Activated T-cell treated with anti-CD3 and anti-CD28 coated beads for 48 hours (primary cell): Measurements from ENCODE around the gene SLC35F4.
"Not testable (repeated sequence)": the region's sequence is repeated elsewhere in the genome, so short reads cannot be mapped to it uniquely, and the experiment has no call there.

Experiments used
- DNase-seq: peaks from one replicate; pipeline ENCODE4 v3.0.0-alpha.2; 2020; ENCODE audit warnings: low read depth

SLC35F4 gene

DNA sequence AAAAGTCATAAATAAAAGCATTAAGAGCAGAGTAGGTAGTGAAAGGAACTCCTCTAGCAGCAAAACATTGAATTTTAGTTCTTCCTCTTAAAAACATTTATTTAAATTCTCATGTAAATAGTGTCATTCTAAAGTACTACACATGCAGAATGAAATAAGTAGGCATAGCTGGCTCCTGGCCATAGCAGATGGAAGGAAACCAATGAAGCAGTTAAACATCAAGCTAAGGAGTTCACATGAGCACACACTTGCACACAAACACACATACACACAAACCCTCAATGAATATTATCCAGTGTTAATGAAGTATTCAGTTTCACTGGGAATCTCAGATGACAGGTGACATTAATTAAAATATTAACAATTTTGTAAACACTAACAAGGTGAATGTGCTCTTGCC, 69.3 kb downstream of the SLC35F4 start:
- DNase-seq, result no peak

DNA sequence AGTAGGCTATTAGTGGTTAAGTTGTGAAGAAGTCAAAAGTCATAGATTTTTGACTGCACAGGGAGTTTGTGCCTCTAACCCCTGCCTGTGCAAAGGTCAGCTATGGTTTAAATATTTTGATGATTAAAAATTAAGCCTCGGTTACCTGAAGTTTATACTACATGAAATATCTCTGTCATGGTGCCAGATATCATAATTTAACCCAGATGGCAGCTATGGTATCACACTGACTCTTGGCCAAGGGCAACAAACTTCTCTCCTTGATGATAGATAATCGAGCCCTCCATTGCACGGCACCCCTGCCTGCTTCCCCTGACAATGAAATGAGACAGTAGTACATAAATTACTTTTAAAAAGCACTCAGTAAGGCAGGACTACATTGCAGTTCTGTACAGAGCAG, 80.8 kb downstream of the SLC35F4 start:
- no peak for DNase-seq

DNA sequence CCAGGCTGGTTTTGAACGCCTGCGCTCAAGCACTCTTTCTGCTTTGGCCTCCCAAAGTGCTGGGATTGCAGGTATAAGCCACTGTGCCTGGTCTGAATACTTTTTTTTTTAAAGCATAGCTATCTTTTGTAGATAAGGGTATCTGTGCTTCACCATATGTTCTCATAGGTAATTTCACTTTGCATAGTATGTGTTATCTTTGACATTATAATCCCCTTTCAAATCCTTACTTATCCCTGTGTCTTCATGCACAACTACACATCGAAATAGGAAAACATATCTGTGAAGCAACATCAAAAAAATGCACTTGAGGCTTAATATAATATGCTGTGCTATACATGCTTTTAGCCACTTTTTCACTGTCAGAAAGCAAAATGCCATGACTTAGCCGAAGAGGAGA, 94.1 kb downstream of the SLC35F4 start:
- DNase-seq, result no peak

DNA sequence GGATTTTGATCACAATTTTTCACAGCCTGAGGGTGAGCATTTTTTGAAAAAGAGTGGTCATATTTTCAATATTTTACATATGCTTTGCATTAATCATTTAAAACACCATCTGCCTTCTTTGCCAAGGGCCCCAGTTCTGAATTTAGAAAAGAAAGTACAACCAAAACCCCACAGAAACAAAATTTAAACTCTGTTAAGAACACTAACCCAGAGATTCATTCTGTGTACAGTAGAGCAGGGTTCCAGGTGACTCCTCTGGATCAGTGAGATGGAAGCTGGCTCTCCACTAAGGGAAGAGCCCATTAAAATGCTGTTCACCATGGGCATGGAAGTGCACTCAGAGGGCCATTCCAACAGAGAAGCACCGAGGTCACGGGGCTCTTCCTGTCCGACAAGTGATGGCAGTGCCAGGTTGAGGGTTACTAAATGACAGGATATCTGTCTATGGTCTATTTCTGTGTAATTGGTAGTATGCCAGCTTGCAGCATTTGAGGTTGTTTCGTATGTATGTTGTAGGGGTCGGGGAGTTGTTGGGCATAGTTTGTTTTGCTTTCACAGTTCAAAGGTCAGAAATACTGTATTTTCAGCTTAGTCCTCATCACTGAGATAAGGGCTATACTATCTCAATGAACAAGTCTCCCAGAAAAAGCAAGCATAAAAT, 95.9 kb downstream of the SLC35F4 start:
- no peak for DNase-seq

- DNase-seq, result no peak
These were observed 104.1 kb downstream of the SLC35F4 start for GRCh38 chr14:57761800-57762199.

DNA sequence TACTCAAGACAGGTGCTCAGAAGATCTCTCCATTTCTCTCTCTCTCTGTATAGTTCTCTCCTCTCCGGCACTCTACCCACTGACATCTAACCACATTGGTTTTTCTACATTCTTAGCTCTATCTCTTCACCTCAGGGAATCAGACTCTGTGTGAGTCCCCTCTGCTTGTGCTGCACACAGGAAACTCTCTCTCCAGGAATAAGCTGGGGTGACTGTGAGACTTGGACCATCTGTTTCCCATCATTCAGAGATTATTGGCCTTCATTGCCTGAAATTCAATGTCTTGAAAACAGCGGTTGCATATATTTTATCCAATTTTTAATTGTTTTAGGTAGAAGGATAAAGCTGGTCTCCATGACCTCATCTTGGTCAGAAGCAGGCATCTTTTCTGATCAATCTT, 105.0 kb downstream of the SLC35F4 start:
- DNase-seq, result no peak

DNA sequence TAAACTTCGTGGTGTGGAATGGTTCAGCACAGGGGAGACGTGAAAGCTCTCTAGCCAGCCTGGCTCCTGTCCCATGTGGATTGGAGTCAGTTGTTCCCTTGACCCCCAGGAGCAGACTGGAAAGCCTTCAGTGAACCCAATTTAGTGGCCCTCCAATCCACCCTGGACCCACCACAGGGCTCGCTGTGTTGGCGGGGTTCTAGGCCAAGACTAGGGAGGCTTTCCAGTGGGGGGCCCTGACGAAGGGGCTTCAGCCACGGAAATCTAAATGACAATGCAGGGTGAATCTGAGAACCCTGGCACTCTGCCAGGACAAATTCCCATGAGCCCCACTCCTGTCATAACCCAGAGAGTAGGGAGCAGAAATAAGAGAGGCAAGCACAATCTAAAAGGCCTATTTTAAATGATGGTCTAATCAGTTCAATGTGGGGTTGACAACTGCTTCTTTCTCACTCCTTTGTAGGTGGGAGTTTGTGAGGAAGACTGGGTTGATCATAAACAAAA, 110.8 kb downstream of the SLC35F4 start:
- DNase-seq, result no peak

DNA sequence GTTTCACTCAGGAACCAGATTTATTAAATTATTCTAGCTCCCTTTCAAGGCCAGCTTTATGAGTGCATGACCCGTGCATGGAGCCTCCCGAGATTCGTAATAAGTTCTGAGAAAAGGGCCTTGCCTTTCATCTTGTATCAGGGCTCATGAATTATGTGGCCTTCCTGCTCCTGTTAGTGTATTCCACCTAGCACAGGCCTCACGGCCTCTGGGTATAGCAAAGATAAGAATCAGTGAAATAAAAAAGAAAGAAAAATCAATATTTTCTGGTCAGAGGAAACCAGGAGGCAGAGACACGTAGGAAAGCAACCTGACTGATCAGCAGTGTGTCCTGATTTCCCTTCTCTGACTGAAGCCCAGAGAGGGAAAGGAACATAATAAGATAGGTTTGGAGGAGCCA, 111.4 kb downstream of the SLC35F4 start:
- DNase-seq, result no peak

GRCh38 chr14:57753821-57754220, 112.1 kb downstream of the SLC35F4 start:
- DNase-seq, result no peak

DNA sequence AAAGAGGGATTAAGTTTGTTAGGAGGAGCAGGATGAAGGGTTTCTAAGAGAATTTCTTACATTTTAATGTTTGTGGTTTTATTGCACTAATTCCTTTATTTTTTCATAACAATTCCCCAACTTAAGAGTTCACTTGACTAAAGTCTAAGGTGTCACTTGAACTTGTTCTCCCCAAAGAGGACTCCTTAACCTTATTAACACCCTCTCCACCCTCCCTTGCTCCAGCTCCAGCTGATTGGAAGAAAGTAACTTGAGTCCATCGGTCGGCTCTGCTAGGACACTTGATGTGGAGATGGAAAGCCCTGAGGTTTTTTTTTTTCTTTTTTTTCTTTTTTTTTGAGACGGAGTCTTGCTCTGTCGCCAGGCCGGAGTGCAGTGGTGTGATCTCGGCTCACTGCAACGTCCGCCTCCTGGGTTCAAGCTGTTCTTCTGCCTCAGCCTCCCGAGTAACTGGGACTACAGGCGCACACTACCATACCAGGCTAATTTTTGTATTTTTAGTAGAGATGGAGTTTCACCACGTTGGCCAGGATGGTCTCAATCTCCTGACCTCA, 113.7 kb downstream of the SLC35F4 start:
- DNase-seq, result not testable (repeated sequence)

DNA sequence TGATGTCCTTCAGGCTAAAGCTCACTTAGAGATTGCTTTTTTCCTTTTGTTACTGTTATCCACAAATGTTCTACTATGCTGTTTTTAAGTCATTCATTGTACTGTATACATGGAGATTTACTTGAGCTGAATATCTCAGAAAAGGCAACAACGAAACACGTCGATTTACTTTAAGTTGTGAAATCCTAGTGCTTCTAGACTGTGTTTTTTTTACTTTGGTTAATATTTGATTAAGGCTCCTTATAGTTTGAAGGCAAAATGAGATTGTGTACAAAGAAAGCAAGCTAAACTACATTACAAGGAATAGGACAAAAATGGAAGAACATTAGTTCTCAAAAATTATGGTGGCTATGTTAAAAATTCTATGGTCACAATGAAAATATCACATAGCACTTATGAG, 114.5 kb downstream of the SLC35F4 start:
- no peak for DNase-seq

DNA sequence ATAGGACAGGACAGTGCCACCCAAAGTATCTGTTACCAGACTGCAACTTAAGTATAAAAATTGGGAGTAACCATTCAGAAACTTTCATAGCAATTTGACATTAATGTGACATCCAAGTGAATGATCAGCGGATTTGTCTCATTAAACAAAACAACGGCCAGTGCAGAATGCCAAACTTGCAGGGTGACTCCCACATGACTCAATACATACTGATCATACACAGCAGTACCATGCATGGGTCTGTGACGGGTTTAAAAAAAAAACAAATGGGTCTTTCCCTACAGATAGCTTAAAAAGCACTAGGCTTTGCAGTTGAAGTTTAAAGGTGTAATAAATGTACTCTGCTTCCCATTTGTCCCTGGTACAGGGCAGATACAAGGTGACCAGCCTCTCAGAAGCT, 116.6 kb downstream of the SLC35F4 start:
- DNase-seq, result no peak

GRCh38 chr14:57748279-57748678, 117.6 kb downstream of the SLC35F4 start:
- no peak for DNase-seq

- DNase-seq, result no peak
These were observed 118.9 kb downstream of the SLC35F4 start for GRCh38 chr14:57747036-57747435.

- no peak for DNase-seq
These were observed 119.3 kb downstream of the SLC35F4 start for GRCh38 chr14:57746563-57746962.

DNA sequence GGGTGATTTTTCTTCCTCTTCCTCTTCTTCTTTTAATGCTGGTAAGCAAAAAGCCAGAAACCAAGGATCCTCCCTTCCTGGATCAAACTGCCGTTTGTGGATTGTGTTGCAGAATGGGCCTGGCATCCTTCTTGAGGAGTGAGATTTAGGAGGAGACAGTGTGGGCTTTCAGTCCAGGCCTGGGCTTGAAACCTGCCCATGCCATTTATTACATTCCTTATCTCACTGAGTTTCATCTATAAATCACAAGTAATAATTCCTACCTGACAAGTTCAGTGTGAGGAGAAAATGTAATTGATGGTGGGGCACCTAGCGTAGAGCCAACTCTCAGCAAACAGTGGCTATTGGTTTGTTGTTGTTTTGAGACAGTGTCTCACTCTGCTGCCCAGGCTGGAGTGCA, 126.4 kb downstream of the SLC35F4 start:
- DNase-seq, result no peak

- DNase-seq, result no peak
These were observed 128.3 kb downstream of the SLC35F4 start for GRCh38 chr14:57737598-57737997.

DNA sequence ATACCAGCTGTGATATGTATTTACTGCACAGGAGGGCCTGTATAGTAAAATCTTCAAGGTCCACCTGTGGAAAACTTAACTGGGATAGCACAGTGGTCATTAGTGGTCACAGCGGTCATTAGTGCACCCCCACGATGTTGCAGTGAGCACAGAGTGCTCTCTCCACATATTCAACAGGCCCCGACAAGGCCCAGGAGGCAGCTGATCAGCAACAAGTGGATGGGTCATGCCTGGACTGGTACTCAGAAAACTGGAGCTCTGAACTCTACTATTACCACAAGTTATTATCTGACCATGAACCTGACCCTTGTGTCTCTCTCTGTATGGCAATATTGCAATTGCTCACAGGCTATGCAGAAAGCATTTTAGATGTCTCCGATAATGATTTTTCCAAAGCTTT, 129.5 kb downstream of the SLC35F4 start:
- no peak for DNase-seq

- no peak for DNase-seq
These were observed 130.6 kb downstream of the SLC35F4 start for GRCh38 chr14:57735276-57735675.

- DNase-seq, result no peak
These were observed 133.2 kb downstream of the SLC35F4 start for GRCh38 chr14:57732463-57733285.

DNA sequence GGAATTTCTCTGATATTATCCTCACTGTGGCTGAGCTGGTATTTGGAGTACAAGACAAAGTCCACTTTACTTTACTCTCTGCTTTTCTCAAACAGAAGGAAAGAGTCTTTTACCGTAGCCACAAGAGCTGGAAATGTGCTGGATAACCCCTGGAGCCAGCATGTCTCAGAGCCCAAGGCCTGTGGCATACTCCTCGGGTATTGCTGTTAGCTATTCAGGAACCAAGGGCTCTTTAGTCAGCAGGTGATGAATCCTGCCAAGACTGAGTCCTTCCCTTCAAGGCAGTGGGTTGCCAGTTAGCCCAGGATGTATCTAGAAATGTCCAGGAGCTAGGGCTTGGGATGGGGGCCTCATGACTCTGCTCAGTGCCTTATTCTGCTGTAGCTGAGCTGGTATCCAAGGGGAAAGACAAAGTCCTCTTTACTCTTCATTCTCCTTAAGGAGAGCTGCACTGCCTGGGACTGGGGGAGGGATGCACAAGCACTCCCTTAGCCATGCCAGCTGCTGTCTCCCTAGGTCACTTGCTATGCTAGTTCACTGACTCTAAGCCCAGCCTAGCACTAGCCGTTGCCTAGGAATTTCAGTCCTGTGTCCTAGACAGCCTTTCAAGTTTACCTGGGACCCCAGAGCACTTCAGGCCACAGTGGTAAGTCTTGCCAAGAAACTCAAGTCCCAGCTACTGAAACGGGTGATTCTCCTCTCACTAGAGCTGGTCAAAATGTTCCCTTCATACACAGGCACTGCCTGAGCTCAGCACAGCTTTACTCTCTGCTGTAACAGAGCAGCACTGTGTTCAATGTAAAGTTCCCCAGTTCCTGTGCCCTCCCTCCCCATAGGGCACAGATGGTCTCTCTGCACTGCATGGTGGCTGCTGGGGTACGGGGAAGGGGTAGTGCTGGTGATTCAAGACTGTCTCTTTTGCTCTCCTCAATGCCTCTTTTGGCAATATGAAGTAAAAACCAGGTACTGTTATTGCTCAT, 136.4 kb downstream of the SLC35F4 start:
- no peak for DNase-seq
